Stimulated activated CD8-positive, alpha-beta memory T cell treated with anti-CD3 and anti-CD28 coated beads, Interleukin-15, amount 100 ng/mL, for 48 hours (primary cell): ENCODE data around the gene LGALS12.

Source experiments
- DNase-seq, 2 donors: peaks; one replicate each; pipeline ENCODE4 v3.0.0-alpha.2; 2020; ENCODE audit warnings: low read depth in 2 of 2

Gene LGALS12

DNA sequence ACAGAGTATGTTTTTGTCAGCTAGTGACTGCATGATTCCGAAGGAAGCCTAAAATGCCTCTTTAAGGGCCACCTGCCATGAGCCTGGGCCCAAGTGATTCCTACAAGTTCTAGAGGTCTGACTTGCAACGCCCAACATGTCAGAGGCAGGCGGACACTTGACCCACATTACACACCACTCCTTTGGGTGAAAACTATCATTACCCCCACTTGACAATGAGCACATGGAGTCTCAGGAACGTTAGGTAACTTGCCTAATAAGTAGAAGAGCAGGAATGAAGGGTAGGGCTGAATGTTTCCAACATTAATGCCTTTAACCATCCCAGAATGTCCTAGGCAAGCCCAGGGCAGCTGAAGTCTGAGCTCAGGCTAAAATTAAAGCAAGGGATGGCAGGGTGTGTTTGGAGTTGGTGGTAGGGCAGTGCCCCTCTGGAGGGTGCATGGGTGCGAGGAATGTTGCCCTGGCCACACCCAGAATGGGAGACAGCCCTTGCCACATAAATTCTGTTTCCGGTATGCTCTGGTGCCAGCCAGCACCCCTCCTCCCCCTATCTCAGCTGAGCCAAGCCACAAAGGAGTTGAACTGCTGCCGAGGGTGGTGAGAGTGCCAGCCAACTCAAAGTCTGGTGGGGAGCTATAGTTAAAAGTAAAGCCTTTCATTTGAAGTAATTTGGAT is 54.8 kb downstream of the LGALS12 start:
- no peak for DNase-seq

DNA sequence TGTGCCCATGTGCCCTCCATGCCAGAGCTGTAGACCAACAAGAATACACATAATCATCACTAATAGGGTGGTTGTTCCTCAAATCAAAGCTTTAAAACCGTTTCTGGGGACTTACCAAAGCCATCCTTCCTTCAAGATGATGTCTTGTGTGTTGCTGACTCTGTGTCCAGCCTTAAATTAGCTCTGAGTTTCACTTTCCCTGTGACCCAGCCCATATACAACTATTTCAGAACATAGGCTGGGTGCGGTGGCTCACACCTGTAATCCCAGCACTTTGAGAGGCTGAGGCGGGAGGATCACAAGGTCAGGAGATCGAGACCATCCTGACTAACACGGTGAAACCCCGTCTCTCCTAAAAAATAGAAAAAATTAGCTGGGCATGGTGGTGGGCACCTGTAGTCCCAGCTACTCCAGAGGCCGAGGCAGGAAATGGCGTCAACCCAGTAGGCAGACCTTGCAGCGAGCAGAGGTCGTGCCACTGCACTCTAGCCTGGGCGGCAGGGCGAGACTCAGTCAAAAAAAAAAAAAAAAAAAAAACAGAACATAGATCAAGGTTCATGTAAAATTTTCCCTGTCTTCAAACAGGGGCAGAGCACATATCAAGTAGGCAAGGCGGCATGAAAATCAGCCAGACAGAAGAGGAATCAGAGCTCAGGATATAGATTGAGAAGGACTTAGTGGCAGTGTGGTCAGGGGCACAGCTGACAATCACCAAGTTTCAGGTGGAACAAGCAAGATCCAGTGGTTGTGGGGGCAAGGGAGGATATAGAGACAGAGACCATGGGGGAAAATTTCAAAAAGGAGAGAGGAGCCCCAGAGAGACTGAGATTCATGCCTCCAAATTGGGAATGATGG is 57.5 kb downstream of the LGALS12 start, which contains the start of gene PLAAT2:
TSS of gene PLAAT2 (minus strand) at position 179 of the 855 bp plus-strand sequence. CDS start at position 124, 55 bp downstream.
- DNase-seq, result no peak

DNA sequence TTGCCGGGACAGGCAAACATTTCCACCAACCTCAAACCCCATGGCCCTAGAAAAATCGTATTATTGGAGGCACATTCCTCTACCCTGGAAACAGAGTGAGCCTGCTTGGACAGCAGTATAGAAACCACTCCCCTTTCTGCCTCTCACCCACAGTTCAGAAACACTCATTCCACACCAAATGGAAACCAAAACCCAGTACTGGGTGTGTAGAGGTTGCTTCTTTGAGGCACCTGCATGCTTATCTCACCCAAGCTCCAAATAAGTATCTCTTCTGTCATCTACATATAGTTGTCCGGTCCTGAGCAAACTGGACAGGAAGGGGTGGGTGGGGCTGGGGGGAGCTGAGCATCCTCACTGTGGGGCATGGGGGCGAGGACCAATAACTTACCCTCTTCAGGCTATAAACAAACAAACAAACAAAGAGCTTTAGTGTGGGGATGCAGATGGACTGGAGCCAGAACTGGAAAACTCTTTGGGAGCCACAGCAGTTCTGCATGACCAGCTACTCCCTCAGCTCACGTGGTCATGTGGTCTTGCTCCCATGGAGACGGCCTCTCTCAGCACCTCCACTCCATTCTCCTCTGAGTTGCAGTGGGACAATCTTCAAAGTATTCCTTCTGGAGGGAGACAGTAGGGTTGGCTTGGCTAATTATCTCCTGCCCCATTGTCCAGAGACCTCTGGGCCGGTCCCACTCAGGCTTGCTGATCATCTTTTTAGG is 58.3 kb downstream of the LGALS12 start:
- no peak for DNase-seq

DNA sequence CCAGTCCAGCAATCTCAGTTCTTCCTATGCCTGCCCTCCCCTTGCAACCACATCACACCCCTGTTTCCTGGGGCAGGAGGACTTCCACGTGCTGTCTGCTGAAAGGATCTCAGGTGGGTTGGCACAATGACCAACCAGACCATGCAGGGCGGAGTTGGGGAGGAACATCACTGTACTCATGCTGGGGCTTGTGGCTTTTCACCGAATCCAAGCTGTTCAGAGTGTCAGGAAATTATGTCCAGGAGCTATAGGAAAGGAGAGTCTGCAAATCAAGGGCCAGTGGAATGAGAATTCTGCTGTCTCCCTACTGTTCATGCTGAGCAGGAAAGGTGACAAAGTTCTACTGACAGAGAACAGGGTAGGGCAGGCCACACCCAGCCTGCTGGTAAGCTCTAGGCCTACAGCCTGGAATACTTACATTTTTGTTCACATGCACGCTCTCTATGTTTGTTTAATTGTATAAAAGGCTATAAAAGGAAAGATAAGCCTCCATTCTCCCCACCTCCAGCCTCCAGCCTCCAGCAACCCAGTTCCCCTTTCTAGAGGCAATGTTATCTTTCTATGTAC is 59.0 kb downstream of the LGALS12 start:
- DNase-seq, result no peak
